Heart left ventricle (tissue), 13 donors: ENCODE measurements around the gene CCM2.

Experiments used
- POLR2A ChIP-seq, 2 donors: fragments of 450-650 bp; IDR thresholded peaks; one replicate each; pipeline ENCODE4 v1.6.1; 2017; ENCODE audit warnings: antibody characterized with exemption in 2 of 2, mild to moderate bottlenecking in 2 of 2, moderate library complexity in 2 of 2
- TF ChIP-seq, protein P1 (sequence below), 12 donors: fragments of 200-600 bp; sonication (generic) in 4 of 12; IDR thresholded peaks; one replicate each; pipeline versions ENCODE4 v1.5.0 to v1.8.0; 2018 to 2022; ENCODE audit warnings: antibody characterized with exemption in 12 of 12, mild to moderate bottlenecking in 5 of 12
- donor health status: ischemic (EF 13 %, LVEDD 7.1; RV severe dilation, severe dysfunction).
- donor health status: DM: no; HTN: yes; CAD: no.
- donor health status: DM: no; HTN: no; CAD: no.
- donor health status: ischemic (EF 25% LVEDD 6.9; RV normal size, moderate dysfunction).
- donor health status: ischemic (EF 25% LVEDD 5.7; RV mildly dilated, moderate dysfunction).
- donor health status: ischemic (EF 35%, LVEDD 5.7; RV mildly dilated, moderate dysfunction).
- donor health status: nonischemic (EF 11% LVEDD 7.7; RV severe dilation, severe dysfunction).
- donor health status: DM: yes; HTN: yes; CAD: no.
- donor health status: PGD.
- donor health status: ischemic (EF 29% LVEDD 5.4; RV normal size, mild dysfunction).
- donor health status: nonischemic (EF 23%, LVEDD 6.1; RV moderate dilation, normal function).

DNA sequence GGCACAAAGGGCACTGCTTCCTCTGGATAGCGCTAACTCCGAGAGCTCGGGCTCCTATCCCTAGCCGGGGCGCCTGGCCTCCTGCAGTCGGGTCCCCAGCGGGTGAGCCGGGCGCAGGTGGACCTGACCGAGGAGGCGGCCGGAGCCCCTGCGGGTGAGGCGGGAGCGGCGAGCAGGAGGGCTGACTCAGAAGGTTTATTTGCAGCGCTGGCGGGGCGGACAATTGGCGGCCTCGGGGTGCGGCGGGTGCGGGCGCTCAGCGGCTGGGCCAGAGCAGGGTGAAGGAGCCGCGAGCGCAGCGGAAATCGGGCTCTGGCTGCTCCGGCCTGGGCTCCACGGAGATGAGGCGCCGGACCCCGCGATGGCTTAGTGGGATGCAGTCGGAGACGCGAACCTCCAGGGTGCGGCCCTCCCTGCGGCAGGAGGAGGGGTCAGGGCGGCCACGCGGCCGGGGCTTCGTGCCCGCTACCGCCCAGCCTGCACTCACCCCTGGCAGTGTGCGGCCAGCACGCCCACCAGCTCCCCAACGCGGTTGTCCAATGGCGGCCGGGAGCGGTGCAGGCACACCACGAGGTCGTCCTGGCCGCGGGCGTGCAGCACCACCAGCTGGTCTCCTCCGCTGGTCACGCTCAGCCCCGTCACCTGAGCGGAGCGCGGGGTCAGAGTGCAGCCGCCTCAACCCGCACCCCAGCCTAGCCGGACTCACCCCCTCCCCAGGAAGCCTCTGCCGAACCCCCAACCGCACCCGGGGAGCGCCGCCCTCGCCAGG lies 37.3 kb upstream of the CCM2 start:
- TF ChIP-seq, protein P1, sequence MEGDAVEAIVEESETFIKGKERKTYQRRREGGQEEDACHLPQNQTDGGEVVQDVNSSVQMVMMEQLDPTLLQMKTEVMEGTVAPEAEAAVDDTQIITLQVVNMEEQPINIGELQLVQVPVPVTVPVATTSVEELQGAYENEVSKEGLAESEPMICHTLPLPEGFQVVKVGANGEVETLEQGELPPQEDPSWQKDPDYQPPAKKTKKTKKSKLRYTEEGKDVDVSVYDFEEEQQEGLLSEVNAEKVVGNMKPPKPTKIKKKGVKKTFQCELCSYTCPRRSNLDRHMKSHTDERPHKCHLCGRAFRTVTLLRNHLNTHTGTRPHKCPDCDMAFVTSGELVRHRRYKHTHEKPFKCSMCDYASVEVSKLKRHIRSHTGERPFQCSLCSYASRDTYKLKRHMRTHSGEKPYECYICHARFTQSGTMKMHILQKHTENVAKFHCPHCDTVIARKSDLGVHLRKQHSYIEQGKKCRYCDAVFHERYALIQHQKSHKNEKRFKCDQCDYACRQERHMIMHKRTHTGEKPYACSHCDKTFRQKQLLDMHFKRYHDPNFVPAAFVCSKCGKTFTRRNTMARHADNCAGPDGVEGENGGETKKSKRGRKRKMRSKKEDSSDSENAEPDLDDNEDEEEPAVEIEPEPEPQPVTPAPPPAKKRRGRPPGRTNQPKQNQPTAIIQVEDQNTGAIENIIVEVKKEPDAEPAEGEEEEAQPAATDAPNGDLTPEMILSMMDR (IDR thresholded peaks at IDR 0.05) = peak in 1 of 12 donors; percentile 15
- no peak for TF ChIP-seq POLR2A (IDR thresholded peaks at IDR 0.05)
